Right kidney (tissue), 9 donors: ENCODE measurements around the gene FBXO3.
"Not testable (repeated sequence)": the region's sequence is repeated elsewhere in the genome, so short reads cannot be mapped to it uniquely, and the experiment has no call there.

ENCODE experiments used
- DNase-seq: peaks from one replicate; pipeline ENCODE4 v3.0.0-alpha.2; 2016
- long read RNA-seq, 8 donors: transcript quantifications; one replicate each; lab custom pipeline, GENCODE V29; 2026

The FBXO3 gene, protein sequence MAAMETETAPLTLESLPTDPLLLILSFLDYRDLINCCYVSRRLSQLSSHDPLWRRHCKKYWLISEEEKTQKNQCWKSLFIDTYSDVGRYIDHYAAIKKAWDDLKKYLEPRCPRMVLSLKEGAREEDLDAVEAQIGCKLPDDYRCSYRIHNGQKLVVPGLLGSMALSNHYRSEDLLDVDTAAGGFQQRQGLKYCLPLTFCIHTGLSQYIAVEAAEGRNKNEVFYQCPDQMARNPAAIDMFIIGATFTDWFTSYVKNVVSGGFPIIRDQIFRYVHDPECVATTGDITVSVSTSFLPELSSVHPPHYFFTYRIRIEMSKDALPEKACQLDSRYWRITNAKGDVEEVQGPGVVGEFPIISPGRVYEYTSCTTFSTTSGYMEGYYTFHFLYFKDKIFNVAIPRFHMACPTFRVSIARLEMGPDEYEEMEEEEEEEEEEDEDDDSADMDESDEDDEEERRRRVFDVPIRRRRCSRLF
- long read RNA-seq, donor 1, transcript FBXO3-201 (11 exons, 2,397 nt): major isoform, 7 of 9 reads
- long read RNA-seq, donor 1, partial matches to known transcripts: 0 of 9 reads
- long read RNA-seq, donor 1, other reads (novel, unspliced or antisense): 0 of 9 reads
- long read RNA-seq, donor 2, partial matches to known transcripts: 0 of 2 reads
- long read RNA-seq, donor 2, other reads (novel, unspliced or antisense): 0 of 2 reads
- long read RNA-seq, donor 3, partial matches to known transcripts: 0 of 3 reads
- long read RNA-seq, donor 3, other reads (novel, unspliced or antisense): 0 of 3 reads
- long read RNA-seq, donor 4, full-length matches to known transcripts: 10 of 10 reads
- long read RNA-seq, donor 4, partial matches to known transcripts: 0 of 10 reads
- long read RNA-seq, donor 4, other reads (novel, unspliced or antisense): 0 of 10 reads
- long read RNA-seq, donor 5, full-length matches to known transcripts: 10 of 10 reads
- long read RNA-seq, donor 5, partial matches to known transcripts: 0 of 10 reads
- long read RNA-seq, donor 5, other reads (novel, unspliced or antisense): 0 of 10 reads
- long read RNA-seq, donor 6, full-length matches to known transcripts: 8 of 8 reads
- long read RNA-seq, donor 6, partial matches to known transcripts: 0 of 8 reads
- long read RNA-seq, donor 6, other reads (novel, unspliced or antisense): 0 of 8 reads
- long read RNA-seq, donor 7, full-length matches to known transcripts: 9 of 9 reads
- long read RNA-seq, donor 7, partial matches to known transcripts: 0 of 9 reads
- long read RNA-seq, donor 7, other reads (novel, unspliced or antisense): 0 of 9 reads
- long read RNA-seq, donor 8, transcript FBXO3-201 (11 exons, 2,397 nt): major isoform, 8 of 8 reads
- long read RNA-seq, donor 8, partial matches to known transcripts: 0 of 8 reads
- long read RNA-seq, donor 8, other reads (novel, unspliced or antisense): 0 of 8 reads

DNA sequence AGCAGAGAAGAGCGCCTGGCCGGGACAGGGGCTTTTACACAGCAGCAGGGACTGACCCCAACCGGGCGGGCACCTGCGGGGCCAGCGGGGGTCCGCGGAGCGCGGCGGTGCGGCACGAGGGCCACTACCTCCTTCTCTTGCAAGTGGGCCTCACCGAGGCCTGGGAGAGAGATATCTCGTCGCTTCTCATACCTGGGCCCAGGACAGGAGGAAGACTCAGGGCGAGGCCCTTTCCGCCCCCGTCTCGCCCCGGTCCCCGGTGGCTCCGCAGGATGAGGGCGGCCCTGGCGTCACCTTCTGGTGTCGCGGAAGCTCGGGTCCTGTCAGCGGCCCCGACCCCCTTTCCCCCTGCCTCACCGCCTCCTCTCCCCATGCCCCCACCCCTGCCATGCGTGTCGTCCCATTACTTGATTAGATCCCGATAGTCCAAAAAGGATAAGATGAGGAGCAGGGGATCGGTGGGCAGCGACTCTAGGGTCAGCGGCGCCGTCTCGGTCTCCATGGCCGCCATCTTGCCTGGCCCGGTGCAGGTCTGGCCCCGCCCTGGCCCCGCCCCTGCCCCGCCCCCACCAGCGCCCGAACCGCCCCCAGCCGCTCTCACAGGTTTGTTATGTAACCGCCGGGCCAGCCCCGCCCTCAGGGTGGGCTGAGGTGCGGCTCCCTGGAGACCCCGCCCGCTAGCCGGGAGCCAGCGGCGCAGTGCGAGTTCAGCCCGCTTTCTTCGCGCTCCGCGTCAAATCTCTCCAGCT is at the start of gene FBXO3:
FBXO3 (minus strand) TSS at position 534 of the 749 bp plus-strand sequence; CDS start at position 511, 23 bp downstream.
- peak; percentile 83 for DNase-seq

DNA sequence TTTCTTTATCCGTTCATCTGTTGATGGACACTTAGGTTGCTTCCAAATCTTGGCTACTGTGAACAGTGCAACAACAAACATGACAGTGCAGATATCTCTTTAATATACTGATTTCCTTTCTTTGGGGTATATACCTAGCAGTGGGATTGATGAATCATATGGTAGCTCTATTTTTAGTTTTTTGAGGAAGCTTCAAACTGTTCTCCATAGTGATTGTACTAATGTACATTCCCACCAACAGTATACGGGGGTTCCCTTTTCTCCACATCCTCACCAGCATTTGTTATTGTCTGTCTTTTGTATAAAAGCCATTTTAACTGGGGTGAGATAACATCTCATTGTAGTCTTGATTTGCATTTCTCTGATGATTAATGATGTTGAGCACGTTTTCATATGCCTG is 48.7 kb upstream of the FBXO3 start:
- not testable (repeated sequence) for DNase-seq

DNA sequence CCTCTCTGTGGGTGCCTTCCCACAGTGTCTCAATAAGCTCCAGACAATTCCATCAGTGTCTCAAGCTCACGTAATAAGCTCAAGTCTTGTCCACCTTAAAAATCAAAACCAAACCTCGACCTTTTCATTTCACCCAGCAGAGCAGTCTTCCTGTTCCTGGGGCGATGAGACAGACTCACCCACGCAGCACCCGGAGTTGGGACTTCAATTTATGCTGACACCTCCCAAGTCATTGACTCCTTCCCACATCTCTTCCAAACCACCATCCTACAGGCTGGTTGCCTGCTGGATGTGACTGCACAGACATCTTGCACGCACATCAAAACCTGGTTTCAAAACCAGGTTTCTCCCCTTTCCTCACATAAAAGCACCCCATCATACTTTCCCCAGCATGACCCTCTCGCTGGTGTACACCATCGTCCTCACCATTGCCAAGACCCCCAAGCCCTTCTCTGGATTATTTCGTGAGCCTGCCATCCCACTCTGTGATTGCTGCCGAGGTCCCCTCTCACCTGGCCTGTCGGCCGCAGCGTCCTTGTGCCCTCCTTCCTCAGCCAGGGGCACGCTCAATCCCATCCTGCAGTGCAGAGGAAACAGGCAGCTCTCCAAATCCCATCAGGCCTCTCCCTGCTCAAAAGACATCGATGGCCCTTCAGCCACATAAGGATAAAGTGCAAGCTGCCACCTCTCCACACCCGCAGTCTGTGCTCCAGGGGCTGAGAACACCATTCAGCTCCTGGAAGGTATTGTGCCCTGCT is 45.1 kb upstream of the FBXO3 start:
- DNase-seq: no peak

DNA sequence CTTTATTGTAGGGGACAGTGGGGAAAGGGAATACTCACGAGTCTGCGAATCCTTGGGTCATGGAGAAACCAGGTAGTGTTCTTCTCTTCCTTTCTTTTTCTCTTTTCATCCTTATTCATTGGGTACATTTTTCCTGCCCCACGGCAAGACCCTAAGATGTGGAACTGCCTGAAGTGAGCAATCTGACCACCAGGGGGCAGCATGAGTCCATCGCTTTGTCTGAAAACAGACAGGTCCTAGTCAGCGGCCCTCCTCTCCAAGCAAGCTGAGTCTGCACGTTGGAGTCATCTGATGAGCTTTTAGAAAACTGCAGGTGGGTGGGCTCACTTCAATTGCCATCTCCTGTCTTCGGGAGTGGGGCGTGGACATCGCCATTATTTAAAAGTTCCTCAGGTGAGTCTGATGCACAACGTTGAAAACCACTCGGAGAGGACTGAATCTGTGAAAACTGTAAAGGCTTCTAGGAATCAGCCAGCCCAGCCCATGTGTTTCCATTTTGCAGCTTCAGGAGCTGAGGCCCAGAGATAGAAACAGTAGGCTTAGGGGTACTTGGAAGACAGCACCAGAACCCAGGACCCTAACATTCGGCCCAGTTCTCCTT is 34.0 kb upstream of the FBXO3 start:
- DNase-seq: peak; percentile 62

DNA sequence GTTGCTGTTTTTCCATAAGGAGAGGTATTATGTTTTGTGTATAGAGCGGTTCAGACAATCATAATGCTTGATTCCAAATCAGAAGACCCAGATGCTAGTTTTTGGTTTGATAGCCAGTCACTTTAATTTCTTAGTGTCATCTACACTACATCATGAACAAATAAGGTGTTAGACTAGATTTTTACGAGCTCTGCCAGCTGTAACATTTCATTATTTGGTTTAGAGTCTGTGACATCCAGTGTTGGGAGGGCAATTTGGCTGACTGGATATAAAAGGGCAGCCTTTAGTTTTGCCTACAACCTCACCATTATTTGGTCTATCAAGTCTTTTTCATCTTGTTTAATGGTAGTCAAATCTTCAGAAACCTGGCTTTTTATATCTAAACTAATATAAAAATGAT is 30.2 kb upstream of the FBXO3 start:
- no peak for DNase-seq

DNA sequence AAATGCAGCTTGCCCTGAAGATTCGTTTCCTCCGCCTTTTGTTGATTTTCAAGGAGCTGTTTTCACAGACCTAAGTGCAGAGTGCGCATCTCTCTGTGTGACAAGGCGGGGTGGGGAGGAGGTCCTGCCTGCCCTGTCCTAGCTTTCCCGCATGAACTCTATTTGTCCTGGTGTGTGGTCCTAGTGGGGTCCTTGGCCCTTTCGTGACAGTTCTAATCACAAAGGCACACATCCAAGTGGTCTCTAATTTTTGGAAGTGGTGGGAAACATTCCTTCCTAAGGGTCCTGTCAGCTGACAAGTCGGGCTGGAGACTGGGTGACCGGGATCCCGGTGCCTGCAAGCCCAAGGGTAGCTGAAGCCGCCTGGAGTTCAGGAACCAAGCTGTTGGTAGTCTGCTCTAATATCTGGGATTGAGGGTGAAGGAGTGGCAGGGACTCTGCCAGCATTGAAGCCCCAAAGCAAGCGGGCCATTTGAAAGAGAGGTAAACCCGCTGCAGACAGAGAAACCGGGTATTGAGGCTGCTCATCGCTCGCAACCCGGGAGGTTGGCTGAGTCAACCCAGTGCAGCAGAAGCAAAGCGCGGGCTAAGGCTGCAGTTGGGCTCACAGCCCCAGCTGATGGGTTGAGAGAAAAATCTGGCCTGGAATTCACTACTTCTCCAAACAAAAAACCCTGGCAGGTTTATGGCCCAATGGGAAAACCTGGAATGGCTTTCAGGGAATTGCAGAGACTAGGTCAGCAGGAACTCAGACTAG is 28.1 kb upstream of the FBXO3 start:
- peak; percentile 72 for DNase-seq

DNA sequence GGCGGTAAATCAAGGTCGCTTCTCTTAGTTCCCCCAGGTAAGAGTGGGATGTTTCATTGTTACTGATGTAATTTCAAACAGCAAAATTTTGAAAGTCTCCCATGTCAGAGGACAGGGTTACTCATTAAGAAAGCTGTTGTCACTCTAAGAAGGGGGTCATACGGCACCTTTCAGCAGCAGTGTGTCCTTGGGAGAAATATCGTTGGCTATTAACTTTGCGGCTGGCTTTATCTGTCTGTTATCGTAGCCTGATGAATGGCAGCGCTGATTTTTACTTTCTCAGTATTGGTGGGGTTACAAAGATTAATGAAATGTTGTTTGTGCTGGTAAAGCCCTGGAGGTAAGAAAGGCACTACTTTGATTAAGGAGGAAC is 27.5 kb upstream of the FBXO3 start:
- peak; percentile 35 for DNase-seq

DNA sequence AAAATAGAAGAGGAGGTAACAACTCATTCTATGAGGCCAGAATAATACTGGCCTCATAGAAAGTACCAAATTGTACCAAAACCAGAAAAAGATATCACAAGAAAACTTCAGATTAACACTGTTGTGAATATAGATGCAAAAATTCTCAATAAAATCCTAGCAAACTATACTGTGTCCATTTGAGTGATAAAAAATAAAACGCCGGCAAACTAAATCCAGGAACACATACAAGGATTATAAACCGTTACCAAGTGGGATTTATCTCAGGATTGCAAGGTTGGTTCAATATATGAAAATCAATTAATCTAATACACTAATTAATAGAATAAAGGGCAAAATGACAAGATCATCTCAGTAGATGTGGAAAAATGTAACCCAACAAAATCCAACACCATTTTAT is 23.6 kb upstream of the FBXO3 start:
- DNase-seq: no peak

DNA sequence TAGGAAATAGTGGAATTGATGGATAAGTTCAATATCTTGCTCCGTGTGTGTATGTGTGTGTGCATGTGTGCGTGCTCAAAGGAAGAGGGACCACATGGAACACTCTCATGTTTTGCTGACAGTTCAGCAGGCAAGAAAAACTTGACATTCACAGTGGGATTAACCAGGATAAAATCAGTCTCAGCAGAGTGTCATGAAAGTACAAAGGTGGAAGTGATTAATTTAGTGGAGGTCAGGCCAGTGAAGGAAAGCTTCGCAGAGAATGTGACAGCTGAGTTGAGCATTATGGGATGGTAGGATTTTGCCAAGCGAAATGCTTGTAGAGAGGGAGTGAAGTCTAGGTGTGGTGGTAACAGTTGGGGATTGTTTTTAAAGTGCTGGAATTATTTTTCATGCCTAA is 15.7 kb upstream of the FBXO3 start:
- no peak for DNase-seq

DNA sequence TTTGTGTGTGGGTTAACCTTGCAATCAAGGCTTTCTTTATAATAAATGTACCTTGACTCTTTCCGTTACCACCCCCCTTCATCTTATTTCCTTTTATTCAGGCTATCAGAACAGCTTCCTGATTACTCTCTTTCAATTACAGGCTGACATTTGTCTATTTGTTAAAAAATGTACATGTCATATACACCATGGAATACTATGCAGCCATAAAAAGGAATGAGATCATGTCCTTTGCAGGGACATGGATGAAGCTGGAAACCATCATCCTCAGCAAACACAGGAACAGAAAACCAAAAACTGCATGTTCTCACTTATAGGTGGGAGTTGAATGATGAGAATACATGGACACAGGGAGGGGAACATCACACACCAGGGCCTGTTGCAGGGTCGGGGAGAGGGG is 13.8 kb upstream of the FBXO3 start:
- DNase-seq: not testable (repeated sequence)

DNA sequence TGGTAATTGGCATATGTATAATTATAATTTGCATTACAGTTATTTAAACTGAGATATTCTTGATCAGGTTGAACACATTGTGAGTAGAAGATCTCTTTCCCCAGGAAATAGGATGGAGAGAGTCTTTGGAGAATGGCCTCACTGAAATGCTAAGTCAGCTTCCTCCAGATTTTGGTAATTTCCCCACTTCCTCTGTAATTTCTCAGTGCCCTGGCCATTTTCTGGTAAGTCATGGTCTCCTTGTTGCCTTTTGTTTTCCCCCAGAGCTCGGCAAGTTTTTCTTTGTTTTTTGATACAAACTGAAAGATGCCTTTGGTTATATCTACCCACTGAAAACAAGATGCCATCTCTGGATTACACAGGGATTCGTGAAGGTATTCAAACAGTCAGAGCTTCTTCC is 12.8 kb upstream of the FBXO3 start:
- no peak for DNase-seq

DNA sequence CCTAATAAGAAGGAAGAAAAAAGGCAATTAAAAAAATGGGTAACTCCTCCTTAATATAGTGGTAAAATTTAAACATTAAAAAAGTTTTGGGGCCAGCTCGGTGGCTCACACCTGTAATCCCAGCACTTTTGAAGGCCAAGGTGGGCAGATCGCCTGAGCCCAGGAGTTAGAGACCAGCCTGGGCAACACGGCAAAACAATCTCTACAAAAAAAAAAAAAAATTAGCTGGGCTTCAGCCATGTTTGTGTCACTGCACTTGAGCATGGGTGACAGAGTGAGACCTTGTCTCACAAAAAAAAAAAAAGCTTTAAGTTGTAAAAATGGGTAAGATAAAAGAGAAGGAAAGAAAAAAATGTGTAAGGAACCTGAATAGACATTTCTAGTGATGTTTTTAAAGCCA is 11.3 kb upstream of the FBXO3 start:
- no peak for DNase-seq

DNA sequence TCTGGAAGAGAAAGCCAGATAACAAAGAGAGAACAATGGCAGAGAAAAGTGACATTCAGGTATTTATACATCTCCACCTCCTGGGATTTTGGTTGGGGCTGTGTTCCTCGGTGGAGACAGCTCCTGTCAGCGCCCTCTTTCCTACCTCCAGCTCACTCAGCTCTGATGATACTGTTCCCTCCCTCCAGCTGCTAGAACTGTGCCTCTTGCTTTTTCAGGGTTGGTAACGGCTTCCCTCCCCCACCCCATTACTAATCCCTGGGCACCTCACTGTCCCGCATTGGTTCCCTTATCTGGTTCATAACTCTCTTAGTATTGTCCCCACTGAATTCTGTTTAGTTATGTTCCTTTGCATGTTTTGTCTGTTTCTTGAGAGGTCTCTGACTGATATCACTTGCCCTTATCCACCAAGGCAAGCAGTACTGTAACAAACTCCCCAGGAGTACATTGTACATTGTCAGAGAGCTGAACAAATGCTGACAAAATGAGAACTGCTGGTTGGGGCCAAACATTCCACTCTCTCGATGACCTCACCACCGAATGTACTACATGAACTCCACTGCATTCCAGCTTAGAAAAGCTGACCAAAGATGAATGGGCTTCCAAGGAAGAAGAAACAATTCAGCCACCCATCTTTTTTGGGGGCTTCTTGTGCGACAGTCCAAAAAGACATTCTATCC is 5.7 kb upstream of the FBXO3 start:
- no peak for DNase-seq

DNA sequence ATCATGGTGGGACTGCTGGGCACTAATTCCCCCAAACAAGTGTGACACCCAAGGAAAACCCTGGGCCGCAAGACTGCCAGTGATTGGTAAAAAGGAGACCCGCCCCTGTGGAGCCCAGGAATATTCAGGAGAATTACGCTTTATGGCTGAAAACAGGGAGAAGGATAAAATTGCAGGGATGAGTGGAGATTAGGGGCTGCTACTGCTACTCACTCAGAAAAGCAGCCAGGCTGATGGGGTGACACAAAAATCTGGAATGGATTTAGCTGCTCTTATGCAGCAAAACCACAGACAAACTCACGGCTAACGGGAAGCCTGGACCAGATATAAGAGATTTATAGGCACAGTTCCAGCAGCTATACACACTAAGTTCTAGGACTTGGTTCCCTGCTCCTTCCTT is 4.4 kb upstream of the FBXO3 start:
- peak; percentile 44 for DNase-seq

DNA sequence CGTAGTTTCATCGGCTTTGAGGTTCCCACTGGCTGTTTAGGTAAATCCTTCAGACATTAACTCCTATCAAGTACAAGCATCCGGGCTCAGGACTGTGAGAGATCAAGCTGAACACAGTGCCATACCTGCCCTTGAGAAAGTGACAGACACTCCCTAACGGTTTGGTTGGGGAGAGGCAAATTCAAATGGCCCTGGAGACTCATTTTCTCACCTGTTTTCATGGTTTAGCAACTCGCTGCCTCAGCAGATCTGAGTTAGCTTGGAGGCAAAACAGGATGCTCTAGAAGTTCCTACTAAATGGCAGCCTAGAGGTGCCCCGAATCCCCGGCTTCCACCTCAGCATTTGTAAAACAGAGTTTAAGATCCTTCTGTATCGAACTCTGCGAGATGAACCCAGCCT is 3.6 kb upstream of the FBXO3 start:
- no peak for DNase-seq

DNA sequence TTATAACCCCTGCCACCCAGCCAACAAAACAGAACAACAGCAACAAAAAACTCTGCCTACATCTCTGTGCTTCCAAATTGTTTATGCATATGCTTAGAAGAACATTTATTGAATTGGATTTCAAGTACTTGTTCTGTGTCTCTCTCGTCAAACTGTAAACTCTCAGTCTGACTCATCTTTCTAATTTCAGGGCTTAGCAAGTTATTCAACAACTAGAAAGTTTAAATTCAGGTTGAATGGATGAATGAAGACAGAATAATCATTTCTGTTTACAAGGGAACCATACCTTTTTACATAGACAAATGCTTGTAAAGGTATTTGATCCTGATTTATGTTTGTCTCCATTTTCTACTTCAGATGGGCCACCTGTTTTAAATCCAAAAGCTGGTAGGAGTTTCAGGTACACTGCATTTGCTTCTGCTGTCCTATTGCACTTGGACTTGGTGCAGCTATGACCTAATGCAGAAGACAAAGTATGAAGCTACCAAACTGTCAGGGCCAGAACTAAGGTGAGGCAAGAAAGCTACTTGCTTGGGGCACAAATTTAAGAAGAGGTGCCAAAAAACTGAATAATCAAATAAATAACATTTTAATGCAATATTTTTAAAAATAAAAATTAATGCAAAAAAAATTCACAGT is 1.6 kb upstream of the FBXO3 start:
- DNase-seq: no peak

DNA sequence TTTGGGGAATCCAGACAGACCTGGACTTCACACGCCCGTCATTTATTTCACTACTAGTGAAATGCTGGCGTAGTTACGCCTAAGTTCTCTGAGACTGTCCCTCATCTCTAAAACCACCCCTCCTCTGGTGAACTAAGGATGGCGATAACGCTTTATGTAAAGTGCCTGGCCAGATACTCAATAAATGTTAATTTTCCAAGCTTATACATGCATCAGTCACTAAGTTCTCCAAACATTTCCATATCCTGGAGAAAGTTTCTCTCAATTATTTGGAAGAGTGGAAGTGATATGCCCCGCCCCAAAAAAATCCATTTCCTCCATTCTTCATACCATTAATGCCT is 1.1 kb upstream of the FBXO3 start:
- DNase-seq: no peak

DNA sequence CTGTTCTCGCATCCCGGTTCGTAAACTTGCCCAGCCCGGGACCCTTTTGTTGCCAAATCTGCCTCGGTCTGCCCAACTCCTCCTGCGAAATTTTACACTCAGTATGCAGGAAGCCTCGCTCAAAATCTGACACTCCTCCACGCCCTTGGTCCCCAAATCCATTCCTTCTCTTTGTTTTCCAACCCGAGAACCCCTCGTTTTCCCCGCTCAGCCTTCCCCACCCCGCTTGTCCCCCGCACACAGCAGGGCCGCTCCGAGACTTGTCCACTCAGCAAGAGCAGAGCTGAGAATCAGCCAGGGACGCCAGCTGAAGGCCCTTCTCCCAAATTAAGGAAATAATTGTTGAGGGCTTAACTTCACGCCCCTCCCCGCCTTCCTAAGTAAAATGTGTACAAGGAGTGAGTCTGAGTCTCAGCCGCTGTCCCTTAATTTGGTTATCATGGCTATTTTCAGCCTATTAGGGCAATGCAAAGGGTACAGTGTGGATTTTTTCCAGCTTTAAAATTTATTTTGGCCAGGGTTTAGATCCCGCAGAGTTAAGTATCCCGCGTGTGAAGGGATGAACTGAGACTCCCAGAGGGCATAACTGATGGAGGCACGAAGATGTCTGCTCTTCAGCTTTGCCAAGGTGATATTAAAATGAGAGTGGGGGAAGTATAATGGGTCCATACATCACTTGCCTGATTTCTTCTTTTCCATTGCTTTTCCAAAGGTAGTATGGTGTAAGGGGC is 581 bp upstream of the FBXO3 start:
- peak; percentile 83 for DNase-seq
